DMS114 treated with DMSO at 0.1 percent for 48 hours (cell line): ENCODE results near the gene RLN1.
"Not testable (repeated sequence)": the region's sequence is repeated elsewhere in the genome, so short reads cannot be mapped to it uniquely, and the experiment has no call there.

Experiments used
- DNase-seq: peaks from one replicate; lab custom pipeline; 2025; ENCODE audit not compliant: unreplicated experiment; lab: John Stamatoyannopoulos, UW

Gene RLN1

DNA sequence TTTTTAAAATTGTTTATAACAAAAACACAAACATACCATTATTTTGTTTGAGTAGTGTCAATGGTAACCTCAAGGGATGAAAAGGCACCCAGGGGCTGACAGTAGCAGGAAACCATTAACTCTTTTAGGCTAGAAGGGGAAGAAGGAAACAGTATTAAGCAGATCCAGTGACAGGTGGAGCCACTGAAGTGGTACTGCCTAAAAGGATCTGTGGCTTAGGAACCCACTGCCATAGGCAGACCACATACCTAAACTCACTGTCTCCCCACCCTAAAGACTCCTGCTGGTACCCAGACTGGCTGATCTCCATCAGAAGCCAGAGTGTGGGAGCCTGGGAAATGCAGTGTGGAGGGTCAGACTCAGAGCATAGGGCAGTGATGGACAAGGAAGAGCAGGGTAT lies 13.5 kb downstream of the RLN1 start:
- DNase-seq, result no peak

DNA sequence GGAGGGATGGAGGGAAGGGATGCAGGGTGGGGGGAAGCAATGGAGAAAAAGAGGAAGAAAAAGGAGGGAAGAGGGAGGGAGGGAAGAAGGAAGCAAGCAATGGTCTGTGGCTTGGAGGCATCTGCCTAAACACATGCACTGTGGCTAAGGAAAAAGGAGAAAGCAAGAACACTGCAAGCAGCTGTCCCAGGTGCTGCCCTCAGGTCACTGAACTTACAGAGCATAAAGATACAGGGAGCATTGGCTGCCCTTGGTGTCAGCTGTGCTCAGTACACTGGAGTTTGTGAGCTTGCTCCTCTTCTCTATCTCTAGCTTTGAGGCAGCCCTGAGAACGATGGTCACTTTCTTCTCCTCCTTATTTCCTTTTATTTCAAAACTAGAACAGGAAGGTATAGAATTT lies 18.1 kb downstream of the RLN1 start:
- not testable (repeated sequence) for DNase-seq

DNA sequence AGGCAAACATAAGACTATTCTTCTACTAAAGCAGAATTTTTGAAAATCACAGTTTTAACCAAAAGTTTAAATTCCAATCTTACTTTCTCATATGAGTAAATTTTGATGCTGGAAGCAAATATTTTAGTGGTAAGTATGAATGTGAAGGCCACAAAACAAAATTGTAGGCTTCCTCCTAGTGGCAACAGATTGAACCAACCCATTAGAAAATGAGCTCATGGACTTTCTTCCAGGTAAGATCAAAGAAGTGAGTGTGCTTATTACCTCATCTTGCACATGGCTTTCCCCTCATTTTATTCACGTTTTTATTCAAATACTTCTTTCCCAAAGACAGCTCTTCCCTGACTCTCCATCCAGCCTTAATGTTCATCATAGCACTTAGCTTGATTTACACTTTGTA lies 18.6 kb downstream of the RLN1 start:
- no peak for DNase-seq

DNA sequence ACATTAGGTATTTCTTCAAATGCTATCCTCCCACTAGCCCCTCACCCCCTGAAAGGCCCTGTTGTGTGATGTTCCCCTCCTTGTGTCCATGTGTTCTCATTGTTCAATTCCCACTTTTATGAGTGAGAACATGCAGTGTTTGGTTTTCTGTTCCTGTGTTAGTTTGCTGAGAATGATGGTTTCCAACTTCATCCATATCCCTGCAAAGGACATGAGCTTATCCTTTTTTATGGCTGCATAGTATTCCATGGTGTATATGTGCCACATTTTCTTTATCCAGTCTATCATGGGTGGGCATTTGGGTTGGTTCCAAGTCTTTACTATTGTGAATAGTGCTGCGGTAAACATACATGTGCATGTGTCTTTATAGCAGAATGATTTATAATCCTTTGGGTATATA lies 23.3 kb downstream of the RLN1 start:
- DNase-seq, result not testable (repeated sequence)

DNA sequence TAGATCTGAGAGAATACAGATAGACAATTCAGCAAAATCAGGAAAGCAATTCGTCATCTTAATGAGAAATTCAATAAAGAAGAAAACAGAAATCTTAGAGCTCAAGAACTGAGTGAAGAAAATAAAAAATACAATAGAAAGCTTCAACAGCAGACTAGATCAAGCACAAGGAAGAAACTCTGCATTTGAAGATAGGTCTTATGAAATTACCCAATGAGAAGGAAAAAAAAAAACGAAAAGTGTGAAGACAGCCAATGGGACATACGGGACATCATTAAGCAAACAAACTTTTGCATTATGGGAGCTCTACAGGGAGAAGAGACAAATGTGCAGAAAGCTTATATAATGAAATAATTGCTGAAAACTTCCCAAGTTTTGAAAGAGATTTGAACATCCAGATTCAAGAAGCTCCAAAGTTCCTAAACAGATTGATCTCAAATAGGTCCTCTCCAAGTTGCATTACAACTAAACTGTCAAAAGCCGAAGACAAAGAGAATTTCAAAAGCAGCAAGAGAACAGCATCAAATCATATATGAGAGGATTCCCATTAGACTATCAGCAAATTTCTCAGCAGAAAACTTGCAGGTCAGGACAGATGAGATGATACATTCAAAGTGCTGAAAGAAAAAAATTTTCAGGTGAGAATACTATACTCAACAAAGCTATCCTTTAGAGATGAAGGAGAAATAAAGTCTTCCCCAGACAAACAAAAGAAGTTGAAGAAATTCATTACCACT lies 24.3 kb downstream of the RLN1 start:
- DNase-seq, result no peak

DNA sequence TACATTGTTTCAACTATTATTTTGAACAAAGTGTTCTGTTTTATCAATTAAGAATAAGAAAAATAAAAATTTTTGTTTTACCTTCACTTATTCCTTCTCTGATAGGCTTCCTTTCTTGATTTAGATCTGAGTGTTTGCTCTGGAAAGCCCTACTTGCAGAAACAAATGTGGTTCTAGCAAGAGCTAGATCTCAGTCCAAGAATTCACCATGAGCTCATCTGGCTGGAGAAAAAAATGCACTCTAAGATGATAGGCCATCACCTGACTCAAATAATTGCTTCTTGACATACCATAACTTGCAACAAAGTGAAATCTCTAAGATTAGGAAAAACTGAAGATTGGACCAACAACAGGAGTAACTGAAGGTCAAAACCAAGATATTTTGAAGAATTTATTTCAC lies 28.8 kb downstream of the RLN1 start:
- DNase-seq, result no peak

DNA sequence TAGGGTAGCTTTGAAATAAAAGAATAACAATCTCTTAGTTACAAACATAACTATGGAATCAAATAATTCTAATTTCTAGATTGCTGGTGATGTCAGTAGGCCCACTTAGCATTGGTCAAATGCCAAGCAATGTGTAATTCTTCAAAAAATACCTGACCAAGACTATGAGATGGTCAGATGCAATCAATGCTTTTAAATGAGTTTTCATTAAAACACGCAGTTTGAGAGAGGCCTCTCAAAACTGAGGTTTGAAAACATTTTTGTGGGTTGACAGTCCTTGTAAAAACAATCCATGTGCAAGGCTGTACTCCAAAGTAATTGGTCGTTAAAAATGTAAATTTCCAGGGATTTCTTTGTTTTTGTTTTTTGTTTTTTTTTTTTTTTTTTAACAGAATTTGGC lies 33.9 kb downstream of the RLN1 start:
- no peak for DNase-seq

DNA sequence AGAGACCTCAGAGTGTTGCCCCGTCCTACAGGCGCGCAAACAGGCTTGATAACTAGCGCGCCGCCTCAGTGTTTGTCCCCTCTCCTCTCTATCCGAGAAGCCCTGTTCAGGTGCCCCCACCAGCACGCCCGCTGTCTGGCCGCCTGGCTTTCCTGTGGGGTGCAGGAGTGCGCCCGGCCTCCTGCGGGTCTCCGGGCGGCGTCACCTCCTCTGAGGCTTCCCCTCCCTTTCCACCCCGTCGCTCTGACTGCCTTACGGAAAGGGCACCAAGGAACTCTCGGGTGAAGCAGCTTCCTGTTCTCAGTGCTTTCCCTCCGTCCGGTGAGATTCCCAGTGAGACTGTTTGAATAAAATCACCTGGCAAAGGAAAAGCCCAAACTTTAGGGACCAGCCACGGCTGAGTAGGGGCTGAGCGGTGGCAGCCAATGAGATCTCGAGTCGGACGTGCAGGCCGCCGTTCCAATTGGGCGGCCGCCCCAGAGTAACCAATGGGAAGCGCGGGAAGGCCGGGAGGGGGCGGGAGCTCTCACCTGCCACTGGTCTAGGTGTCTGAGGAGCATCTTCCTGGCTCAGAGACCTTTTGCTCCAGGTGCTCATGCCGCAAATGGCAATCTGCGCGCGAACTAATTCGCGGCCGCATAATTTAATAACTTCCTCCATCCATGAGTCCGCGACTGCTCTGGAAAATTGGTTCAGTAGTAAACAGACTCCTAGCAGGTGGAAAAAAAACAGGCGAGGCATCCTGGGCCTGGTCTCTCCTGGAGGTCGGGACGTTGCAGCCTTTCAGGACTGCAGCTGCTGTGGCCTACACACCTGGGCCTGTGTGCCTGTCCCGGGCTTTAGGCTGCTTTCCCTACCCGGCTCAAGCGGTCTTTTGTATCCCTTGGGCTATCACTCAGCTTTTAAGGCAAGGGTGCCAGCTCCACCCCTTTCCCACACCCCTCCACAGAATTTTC lies 35.6 kb downstream of the RLN1 start, which contains the start of gene RLN2:
TSS of gene RLN2 (minus strand) at position 877 of the 956 bp plus-strand sequence. CDS start at position 741, 136 bp downstream.
- DNase-seq, result not testable (repeated sequence)

DNA sequence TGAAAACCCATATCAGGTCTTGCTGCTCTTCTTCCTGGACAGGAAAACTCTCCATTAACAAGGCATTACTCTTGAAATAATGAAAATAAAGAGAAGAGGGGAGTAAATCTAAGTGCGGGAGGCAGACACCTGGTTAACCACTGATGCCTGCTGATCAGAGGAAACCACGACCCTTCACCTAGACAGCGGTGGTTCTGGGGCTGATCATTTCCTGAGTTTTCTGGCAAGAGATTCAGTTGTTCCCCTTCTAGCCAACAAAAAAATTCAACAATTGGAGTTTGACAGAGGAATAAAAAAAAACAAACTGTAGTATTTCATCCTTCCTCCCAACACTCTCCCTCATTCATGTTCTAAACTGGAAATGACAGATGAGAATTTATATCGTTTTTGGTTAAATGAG lies 38.1 kb downstream of the RLN1 start:
- no peak for DNase-seq

DNA sequence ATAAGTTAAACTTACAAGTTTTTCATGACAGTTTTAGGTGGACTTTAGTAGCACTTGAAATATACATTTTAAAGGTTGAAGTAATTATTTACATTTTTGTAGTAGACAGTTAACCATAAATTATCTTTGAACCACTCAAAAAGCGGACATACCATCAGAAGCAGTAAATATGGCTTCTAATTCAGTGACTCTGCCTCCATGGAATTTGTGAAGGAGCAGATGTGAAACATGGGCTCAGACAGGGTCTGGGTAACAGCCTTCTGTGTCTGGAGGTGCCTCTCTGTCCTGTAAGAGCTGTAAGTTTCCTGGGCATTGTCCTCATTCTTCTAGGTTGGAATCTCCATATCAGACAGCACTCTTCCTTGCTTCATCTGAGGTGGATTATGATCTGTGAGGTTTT lies 47.5 kb downstream of the RLN1 start:
- DNase-seq, result no peak

DNA sequence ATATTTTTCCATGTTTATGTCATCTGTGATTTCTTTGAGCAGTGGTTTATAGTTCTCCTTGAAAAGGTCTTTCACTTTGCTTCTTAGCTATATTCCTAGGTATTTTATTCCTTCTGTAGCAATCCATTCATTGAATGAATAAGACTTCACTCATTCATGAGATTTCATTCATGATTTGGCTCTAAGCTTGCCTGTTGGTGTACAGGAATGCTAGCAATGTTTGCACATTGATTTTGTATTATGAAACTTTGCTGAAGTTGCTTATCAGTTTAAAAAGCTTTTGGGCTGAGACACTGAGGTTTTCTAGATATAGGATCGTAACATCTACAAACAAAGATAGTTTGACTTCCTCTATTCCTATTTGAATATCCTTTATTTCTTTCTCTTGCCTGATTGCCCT lies 51.1 kb downstream of the RLN1 start:
- no peak for DNase-seq

DNA sequence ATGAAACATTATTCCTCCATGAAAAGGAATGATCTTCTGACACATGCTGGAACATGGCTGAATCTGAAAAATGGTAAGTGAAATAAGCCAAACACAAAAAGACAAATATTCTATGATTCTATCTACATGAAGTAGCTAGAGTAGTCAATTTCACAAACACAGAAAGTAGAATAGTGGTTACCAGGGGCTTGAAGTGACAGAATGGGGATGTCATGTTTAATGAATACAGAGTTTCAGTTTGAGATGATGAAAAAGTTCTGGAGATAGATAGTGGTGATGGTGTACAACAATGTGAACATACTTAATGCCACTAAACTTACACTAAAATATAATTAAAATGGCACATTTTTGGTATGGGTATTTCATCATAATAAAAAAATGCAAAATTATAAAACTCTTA lies 53.4 kb downstream of the RLN1 start:
- DNase-seq, result no peak
